D721Med (cell line): ENCODE measurements around the gene OBSCN.
A peak's percentile ranks its signal among the peaks of the same experiment; 100 is the strongest.

ENCODE experiments used
- DNase-seq: peaks from one replicate; pipeline ENCODE4 v3.0.0; 2011; ENCODE audit warnings: low spot score; ENCODE audit not compliant: insufficient read length
- FAIRE-seq: peaks from 2 replicates; lab custom pipeline; 2011; peaks lifted over from hg19 to GRCh38; lab: Jason Lieb, UNC
- CTCF ChIP-seq: IDR thresholded peaks from 2 replicates; pipeline ENCODE4 v1.5.1; 2012; ENCODE audit warnings: mild to moderate bottlenecking, control low read depth; ENCODE audit not compliant: insufficient read depth; ENCODE audit errors: missing control alignments

OBSCN gene

GRCh38 chr1:228207851-228208821 is at the start of gene OBSCN:
TSS of gene OBSCN (plus strand) at chr1:228208044. CDS start at chr1:228211784, 3,740 bp downstream.
- no peak for TF ChIP-seq CTCF
- FAIRE-seq = no peak

GRCh38 chr1:228158151-228159007 is 49.5 kb upstream of the OBSCN start:
- no peak for DNase-seq
- no peak for FAIRE-seq
- no peak for TF ChIP-seq CTCF

More at GRCh38 chr1:228207851-228208821, at the start of gene OBSCN:
- no peak for DNase-seq

DNA sequence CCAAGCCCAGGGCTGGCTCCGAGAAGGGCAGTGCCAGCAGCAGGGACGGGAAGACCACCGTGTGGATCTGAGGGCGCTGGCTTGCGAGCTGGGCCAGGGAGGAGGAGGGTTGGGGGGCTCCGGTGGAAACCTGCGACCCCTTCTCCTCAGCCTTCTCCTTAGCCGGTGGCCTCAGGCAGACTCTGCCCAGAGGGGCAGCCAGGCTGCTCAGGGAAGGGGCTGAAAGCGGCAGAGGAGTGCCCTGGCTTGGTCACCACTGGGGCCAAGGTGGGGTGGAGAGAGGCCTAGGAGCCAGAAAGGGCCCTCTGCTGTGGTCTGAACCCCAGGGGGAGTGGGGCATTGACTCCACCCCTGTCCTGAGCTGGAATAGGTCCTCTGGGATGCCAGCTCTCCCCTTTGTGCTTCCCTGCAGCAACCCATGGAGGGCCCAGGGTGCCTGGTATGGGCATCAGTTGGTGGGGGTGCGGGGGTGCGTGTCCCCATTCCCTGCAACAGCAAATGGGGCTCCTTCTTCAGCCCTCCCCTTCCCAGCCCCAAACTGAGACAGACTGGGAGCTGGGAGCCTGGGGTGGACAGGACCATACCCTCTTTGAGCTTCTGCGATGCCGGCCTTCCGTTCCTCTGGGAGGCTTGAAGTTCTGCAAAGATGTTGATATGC is 48.7 kb upstream of the OBSCN start:
- FAIRE-seq (no peak), DNase-seq (no peak)
- no peak for TF ChIP-seq CTCF

- no peak for TF ChIP-seq CTCF
- DNase-seq (no peak), FAIRE-seq (no peak)
These were observed 47.6 kb upstream of the OBSCN start for GRCh38 chr1:228160201-228160761.

DNA sequence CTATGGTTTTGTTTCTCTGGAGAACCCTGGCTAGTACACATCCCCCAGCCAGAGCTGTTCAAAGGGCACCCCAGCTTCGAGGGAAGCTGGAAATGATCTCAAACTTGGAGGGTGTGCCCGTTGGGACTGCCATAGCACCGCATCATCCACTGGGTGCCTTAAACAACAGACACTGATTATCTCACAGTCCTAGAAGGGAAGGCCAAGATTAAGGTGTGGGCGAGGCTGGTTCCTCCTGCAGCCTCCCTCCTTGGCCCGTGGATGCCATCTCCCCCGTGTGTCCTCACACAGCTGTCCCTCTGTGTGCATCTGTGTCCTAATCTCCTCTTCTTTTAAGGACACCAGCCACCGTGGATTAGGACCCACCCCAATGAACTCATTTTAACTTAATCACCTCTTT is 46.5 kb upstream of the OBSCN start:
- peak; percentile 91 for FAIRE-seq
- TF ChIP-seq CTCF = no peak
- no peak for DNase-seq

DNA sequence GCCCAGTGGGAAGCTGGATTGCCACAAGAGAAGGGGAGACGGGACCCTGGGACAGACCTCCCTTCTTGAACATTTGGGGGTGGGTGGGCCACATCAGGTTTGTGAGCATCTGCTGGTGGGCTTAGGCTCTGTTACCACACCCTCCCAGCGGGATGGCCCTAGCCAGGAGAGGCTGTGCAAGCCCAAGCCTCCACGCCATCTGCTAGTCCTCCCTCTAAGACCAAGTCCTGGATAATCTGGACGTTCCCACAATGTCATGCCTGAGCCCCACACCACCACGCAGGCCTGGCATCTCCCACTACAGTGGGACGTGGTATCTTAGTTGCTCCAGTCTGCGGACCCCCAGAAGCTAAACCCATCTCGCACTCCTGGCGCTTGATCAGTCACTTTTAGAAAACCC is 46.0 kb upstream of the OBSCN start:
- DNase-seq (peak; percentile 75), FAIRE-seq (peak; percentile 82)
- no peak for TF ChIP-seq CTCF
